ENCODE measurements around the gene HDAC4. TPM values are rescaled to one million over a fixed set of nuclear protein-coding genes. Genes with fewer than 3 reads are reported as not detected.

The HDAC4 gene
- total RNA-seq, 6 experiments from 2014 or later = 7.4 to 13.0 (median 9.5) TPM

GRCh38 chr2:239236808-239237205 lies 164.0 kb downstream of the HDAC4 start:
- no peaks in the 10 kb centered on the region for H3K9me3 Mint-ChIP-seq
- no peak overlapping the region for H3K27ac Mint-ChIP-seq
- no peaks in the 10 kb centered on the region for H3K36me3 Mint-ChIP-seq (ENCODE audit: low read depth)
- peaks cover 10% of the 10 kb centered on the region; the same call in 1 of the 2 replicates for H3K4me1 Mint-ChIP-seq (ENCODE audit: low read depth)
- DNase-seq = no peak
- no peak for TF ChIP-seq CTCF (IDR thresholded peaks at IDR 0.05)
- H3K27me3 Mint-ChIP-seq (ENCODE audit: insufficient read depth) = no peaks in the 10 kb centered on the region; the same call in 1 of the 2 replicates
- no peak overlapping the region for H3K4me3 Mint-ChIP-seq

DNA sequence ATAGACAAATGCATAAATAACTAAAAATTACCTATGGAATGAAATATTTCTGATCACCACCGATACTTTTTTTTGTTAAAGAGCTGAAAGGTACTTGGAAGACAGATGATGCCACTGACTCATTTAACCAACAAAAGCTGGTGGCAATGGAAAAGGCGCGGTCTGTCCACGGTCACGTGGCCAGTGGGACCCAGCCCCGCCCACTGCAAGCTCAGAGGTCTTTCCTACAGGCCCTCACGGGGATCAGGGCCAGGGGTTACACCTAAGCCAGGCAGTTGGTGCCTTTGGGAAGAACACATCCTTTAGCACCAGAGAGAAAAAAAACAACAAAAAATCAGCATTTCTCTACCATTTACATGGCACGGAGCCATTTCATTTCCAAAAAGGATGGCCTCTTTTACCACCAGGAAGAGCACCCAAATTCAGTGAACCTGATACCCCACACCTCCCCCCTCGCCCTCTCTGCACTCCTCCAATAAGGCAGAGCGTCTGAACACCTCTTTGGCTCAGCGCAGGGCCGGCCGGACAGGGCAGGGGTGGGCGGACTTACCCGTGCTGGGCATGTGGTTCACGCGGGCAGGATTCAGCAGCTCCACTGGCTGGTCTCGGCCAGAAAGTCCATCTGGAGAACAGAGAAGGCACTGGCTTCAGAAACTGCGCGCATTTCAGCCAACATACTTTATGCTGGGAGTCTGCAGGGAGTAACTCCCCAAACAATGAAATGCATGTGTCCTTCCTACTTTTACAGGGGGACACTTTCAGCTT lies 164.6 kb downstream of the HDAC4 start:
- Mint-ChIP-seq H3K9me3 (no peaks in the 10 kb centered on the region), H3K36me3 (ENCODE audit: low read depth) (no peaks in the 10 kb centered on the region), H3K27ac (no peak overlapping the region), H3K4me1 (ENCODE audit: low read depth) (peaks cover 10% of the 10 kb centered on the region; the same call in 1 of the 2 replicates), H3K27me3 (ENCODE audit: insufficient read depth) (no peaks in the 10 kb centered on the region; the same call in 1 of the 2 replicates), H3K4me3 (no peak overlapping the region)
- no peak for TF ChIP-seq CTCF (IDR thresholded peaks at IDR 0.05)
- no peak for DNase-seq

DNA sequence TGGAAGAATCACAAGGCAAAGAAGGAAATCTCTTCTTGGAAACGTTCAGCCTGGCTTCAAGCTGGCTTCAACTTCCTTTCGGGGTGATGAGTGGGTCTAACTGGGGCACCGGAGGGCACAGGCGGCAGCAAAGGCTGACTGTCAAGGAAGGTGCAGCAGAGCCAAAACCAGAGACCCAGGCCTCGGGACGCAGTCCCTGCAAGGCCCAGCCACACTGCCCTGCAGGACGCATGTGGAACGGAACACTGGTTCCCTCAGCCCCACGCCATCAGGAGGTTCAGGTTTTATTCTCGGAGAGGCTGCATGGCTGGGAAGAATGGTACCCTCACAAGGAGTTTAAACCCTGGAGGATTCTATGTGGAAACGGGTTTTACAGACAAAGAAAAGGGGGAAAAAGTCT lies 165.5 kb downstream of the HDAC4 start:
- Mint-ChIP-seq H3K36me3 (ENCODE audit: low read depth) (no peaks in the 10 kb centered on the region), H3K9me3 (no peaks in the 10 kb centered on the region), H3K27me3 (ENCODE audit: insufficient read depth) (no peaks in the 10 kb centered on the region; the same call in 1 of the 2 replicates), H3K27ac (no peak overlapping the region), H3K4me3 (no peak overlapping the region), H3K4me1 (ENCODE audit: low read depth) (peaks cover 6% of the 10 kb centered on the region; the same call in 1 of the 2 replicates)
- TF ChIP-seq CTCF (IDR thresholded peaks at IDR 0.05) = no peak
- no peak for DNase-seq

DNA sequence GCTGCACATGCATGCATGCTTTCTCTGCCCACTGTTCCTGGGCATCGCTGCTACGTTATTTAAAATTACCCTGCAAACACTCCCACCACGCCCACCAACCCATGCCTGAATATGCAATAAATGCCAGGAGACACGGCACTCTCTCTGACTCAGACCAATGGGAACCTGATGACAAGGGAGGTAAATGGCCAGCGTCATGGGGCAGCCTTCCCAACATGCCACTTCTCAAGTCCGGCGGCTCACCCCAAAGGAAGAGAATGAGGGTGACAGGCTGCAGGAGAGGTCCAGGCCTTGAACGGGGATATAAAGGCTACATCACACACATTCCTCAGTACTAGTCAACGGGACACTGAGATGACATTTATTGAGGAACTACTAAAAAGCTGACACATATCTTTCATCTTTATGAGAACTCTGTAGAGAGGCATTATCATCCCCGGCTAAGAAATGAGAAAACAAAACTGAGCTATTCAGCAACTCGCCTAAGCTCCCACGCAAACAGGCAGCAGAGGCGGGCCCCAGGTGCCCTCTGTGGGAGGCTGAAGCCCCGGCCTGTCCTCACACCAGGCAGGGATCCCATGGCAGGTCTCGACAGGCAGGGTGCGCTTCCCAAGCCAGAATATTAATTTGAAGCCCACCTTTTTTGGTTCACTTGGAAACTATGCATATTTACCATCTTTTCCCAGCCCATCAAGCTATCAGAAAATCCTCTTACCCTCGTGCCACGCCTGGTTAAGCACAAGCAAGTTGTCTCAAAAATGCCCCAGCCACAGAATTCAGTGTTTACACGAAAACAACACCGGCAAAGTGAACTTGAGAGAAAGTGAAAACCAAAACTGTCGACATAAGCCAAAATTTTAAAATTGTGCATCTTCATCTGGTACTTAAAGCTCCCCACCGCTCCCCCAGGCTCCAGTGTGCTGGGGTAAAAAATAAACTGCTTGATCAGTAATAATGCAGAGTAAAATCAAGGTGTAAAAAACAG lies 166.3 kb downstream of the HDAC4 start:
- Mint-ChIP-seq H3K9me3 (no peaks in the 10 kb centered on the region), H3K27ac (no peak overlapping the region), H3K4me3 (no peak overlapping the region), H3K27me3 (ENCODE audit: insufficient read depth) (no peaks in the 10 kb centered on the region; the same call in 1 of the 2 replicates), H3K36me3 (ENCODE audit: low read depth) (no peaks in the 10 kb centered on the region), H3K4me1 (ENCODE audit: low read depth) (no peaks in the 10 kb centered on the region; the same call in 1 of the 2 replicates)
- DNase-seq = no peak
- no peak for TF ChIP-seq CTCF (IDR thresholded peaks at IDR 0.05)

DNA sequence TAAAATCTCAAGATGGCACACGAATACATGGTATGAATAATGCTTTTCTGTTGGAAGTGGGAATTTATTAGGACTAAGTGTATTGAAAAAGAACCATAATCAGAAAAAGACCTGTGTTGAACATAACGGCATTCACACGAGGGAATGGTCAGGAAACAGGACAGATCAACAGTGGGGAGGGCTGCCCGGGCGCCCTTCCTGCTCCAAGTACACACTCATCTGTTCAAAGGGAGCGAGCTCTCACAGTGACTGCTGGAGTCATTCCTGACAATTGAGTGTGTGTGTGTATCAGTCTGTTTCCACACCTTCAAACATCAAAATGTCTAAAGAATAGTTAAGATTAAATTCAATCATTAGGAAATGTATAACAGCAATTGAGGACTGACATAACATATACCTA lies 167.2 kb downstream of the HDAC4 start:
- TF ChIP-seq CTCF (IDR thresholded peaks at IDR 0.05) = no peak
- H3K27ac Mint-ChIP-seq = no peak overlapping the region
- DNase-seq = no peak
- H3K4me3 Mint-ChIP-seq = no peak overlapping the region
- no peaks in the 10 kb centered on the region for H3K9me3 Mint-ChIP-seq
- no peaks in the 10 kb centered on the region; the same call in 1 of the 2 replicates for H3K27me3 Mint-ChIP-seq (ENCODE audit: insufficient read depth)
- H3K4me1 Mint-ChIP-seq (ENCODE audit: low read depth) = no peaks in the 10 kb centered on the region
- no peaks in the 10 kb centered on the region for H3K36me3 Mint-ChIP-seq (ENCODE audit: low read depth)
